ENCODE data around the gene MEGF10. TPM values are rescaled to one million over a fixed set of nuclear protein-coding genes. Genes with fewer than 3 reads are reported as not detected.

Gene MEGF10
- total RNA-seq, 3 donors from 2014 or later, result 0.70 to 4.9 (median 0.81) TPM

DNA sequence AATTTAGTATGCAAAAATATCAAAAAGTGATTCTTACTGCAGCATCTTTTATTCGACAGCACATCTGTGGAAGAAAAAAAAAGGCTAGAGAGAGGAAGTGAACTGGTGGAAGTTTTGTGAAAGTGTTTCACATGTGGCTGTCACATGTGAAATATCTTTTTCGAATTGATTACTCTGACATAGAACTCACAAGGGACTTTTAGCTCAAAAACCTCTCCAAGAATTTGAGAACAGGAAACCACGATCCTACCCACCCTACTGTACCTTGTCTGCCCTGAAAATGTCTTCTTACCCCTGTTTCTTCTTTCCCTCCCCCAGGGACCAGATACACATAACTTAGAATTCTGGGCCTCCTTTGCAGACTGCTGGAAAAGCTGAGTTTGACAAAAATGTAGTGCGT is 120.4 kb downstream of the MEGF10 start:
- DNase-seq (no peak), ATAC-seq (no peak)
- no peaks in the 10 kb centered on the region for H3K4me1 ChIP-seq (ENCODE audit: low read depth)
- no peak for TF ChIP-seq CTCF (IDR thresholded peaks at IDR 0.05)
- no peak overlapping the region for H3K4me3 ChIP-seq
- intact Hi-C loops (cut with DNase I, micrococcal nuclease), result no loop called here
- H3K9me3 ChIP-seq, result no peaks in the 10 kb centered on the region
- H3K36me3 ChIP-seq (ENCODE audit: low read depth), result no peaks in the 10 kb centered on the region

GRCh38 chr5:127411381-127411780 is 120.8 kb downstream of the MEGF10 start:
- Histone ChIP-seq H3K36me3 (ENCODE audit: low read depth) (no peaks in the 10 kb centered on the region), H3K4me1 (ENCODE audit: low read depth) (no peaks in the 10 kb centered on the region), H3K9me3 (no peaks in the 10 kb centered on the region), H3K4me3 (no peak overlapping the region)
- ATAC-seq (no peak), DNase-seq (no peak)
- intact Hi-C loops (cut with DNase I, micrococcal nuclease), result no loop called here
- TF ChIP-seq CTCF (IDR thresholded peaks at IDR 0.05), result no peak

DNA sequence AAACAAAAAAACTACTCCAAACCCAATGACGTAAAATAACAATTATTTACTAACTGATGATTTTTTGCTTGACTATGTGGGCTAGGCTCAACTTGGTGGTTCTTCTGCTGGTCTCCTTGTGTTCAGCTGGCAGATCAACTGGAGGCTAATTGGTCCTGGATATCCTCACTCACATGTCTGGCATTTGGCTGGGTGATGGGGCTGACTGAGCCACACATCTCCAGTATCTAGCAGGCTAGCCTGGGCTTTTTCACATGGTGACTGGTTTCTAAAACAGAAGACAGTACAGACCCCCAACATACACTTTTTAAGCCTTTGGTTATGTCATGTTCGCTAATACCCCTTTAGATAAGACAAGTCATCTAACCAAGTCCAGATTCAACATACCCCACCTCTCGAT is 122.1 kb downstream of the MEGF10 start:
- DNase-seq (no peak), ATAC-seq (no peak)
- no peak for TF ChIP-seq CTCF (IDR thresholded peaks at IDR 0.05)
- intact Hi-C loops (cut with DNase I, micrococcal nuclease), result no loop called here
- H3K4me3 ChIP-seq, result no peak overlapping the region
- no peaks in the 10 kb centered on the region for H3K4me1 ChIP-seq (ENCODE audit: low read depth)
- H3K36me3 ChIP-seq (ENCODE audit: low read depth), result no peaks in the 10 kb centered on the region
- H3K9me3 ChIP-seq, result no peaks in the 10 kb centered on the region

GRCh38 chr5:127415034-127415433 is 124.4 kb downstream of the MEGF10 start:
- H3K4me1 ChIP-seq (ENCODE audit: low read depth), result no peaks in the 10 kb centered on the region
- H3K4me3 ChIP-seq, result no peak overlapping the region
- no peak for DNase-seq
- TF ChIP-seq CTCF (IDR thresholded peaks at IDR 0.05), result no peak
- H3K36me3 ChIP-seq (ENCODE audit: low read depth), result no peaks in the 10 kb centered on the region
- no peaks in the 10 kb centered on the region for H3K9me3 ChIP-seq
- intact Hi-C loops (cut with DNase I, micrococcal nuclease), result no loop called here
- ATAC-seq, result no peak

DNA sequence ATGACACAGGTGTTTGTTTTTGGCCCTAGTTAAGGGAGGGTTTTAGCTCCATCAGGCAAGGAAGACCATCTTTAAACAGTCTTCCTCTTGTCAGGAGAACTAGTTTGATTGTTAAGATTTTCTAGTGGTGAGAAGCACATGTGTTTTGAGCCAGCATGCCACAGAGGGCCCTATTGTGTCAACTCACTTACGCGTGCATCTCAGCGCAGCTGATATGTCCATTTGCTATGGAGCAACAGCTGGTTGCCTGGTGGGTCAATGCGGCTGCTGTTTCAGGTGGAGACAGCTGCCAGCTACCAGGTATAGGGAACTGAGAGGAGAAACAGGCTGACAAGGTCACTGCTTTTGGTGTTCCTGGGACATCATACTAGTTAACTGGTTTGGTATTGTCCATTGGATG is 126.3 kb downstream of the MEGF10 start:
- Histone ChIP-seq H3K4me3 (no peak overlapping the region), H3K4me1 (ENCODE audit: low read depth) (no peaks in the 10 kb centered on the region), H3K36me3 (ENCODE audit: low read depth) (no peaks in the 10 kb centered on the region), H3K9me3 (no peaks in the 10 kb centered on the region)
- no peak for DNase-seq
- no peak for TF ChIP-seq CTCF (IDR thresholded peaks at IDR 0.05)
- ATAC-seq, result no peak
- intact Hi-C loops (cut with DNase I, micrococcal nuclease), result no loop called here

GRCh38 chr5:127417528-127417927 is 126.9 kb downstream of the MEGF10 start:
- TF ChIP-seq CTCF (IDR thresholded peaks at IDR 0.05), result no peak
- intact Hi-C loops (cut with DNase I, micrococcal nuclease), result no loop called here
- Histone ChIP-seq H3K4me3 (no peak overlapping the region), H3K9me3 (no peaks in the 10 kb centered on the region), H3K36me3 (ENCODE audit: low read depth) (no peaks in the 10 kb centered on the region), H3K4me1 (ENCODE audit: low read depth) (no peaks in the 10 kb centered on the region)
- DNase-seq (no peak), ATAC-seq (no peak)

Data from mucosa of descending colon (tissue), 3 donors.